H9 (cell line): ENCODE measurements around the gene SLMAP. TPM values are rescaled to one million over a fixed set of nuclear protein-coding genes. Genes with fewer than 3 reads are reported as not detected.

Experiments
- DNase-seq: peaks from one replicate; pipeline ENCODE4 v3.0.0-alpha.2; 2017
- H2AFZ ChIP-seq: one replicate; pipeline ENCODE4 v1.6.1; 2013; ENCODE audit warnings: mild to moderate bottlenecking, low read length, control low read depth, moderate library complexity
- H2AK5ac ChIP-seq: 2 replicates; pipeline ENCODE4 v1.6.1; 2013; ENCODE audit warnings: low read length, control low read depth, mixed read lengths; ENCODE audit not compliant: insufficient read length
- H2BK120ac ChIP-seq: one replicate; pipeline ENCODE4 v1.6.1; 2013; ENCODE audit warnings: low read depth, mild to moderate bottlenecking, low read length, control low read depth, inconsistent platforms; ENCODE audit not compliant: poor library complexity, severe bottlenecking
- H2BK12ac ChIP-seq: 2 replicates; pipeline ENCODE4 v1.6.1; 2013; ENCODE audit warnings: low read length, control low read depth, mixed read lengths, low read depth; ENCODE audit not compliant: insufficient read length
- H2BK15ac ChIP-seq: 2 replicates; pipeline ENCODE4 v1.6.1; 2013; ENCODE audit warnings: low read depth, low read length, control low read depth
- H2BK20ac ChIP-seq: one replicate; pipeline ENCODE4 v1.6.1; 2013; ENCODE audit warnings: low read depth, mild to moderate bottlenecking, low read length, control low read depth, inconsistent platforms; ENCODE audit not compliant: poor library complexity, severe bottlenecking
- H2BK5ac ChIP-seq: 2 replicates; pipeline ENCODE4 v1.6.1; 2013; ENCODE audit warnings: low read length, control low read depth, mixed read lengths; ENCODE audit not compliant: insufficient read length
- H3K14ac ChIP-seq: 2 replicates; pipeline ENCODE4 v1.6.1; 2013; ENCODE audit warnings: low read length, control low read depth; ENCODE audit not compliant: insufficient read depth
- H3K18ac ChIP-seq: 2 replicates; pipeline ENCODE4 v1.6.1; 2013; ENCODE audit warnings: low read depth, mild to moderate bottlenecking, mixed read lengths, low read length, control low read depth; ENCODE audit not compliant: insufficient read length
- H3K23ac ChIP-seq: 2 replicates; pipeline ENCODE4 v1.6.1; 2013; ENCODE audit warnings: low read length, control low read depth, mixed read lengths, low read depth; ENCODE audit not compliant: insufficient read length
- H3K23me2 ChIP-seq: 2 replicates; pipeline ENCODE4 v1.6.1; 2013; ENCODE audit warnings: low read depth, mild to moderate bottlenecking, mixed read lengths, low read length, control low read depth; ENCODE audit not compliant: insufficient read length, poor library complexity, severe bottlenecking
- H3K27ac ChIP-seq: 2 replicates; pipeline ENCODE4 v1.5.1; 2013; ENCODE audit warnings: low read length, control low read depth, mixed read lengths, low read depth; ENCODE audit not compliant: insufficient read length
- H3K27me3 ChIP-seq: 2 replicates; pipeline ENCODE4 v1.6.1; 2013; ENCODE audit warnings: low read length, control low read depth, inconsistent platforms; ENCODE audit not compliant: insufficient read depth
- H3K4ac ChIP-seq: 2 replicates; pipeline ENCODE4 v1.6.1; 2013; ENCODE audit warnings: low read depth, mild to moderate bottlenecking, control low read depth, inconsistent platforms, low read length, moderate library complexity
- H3K4me1 ChIP-seq: 2 replicates; pipeline ENCODE4 v1.6.1; 2013; ENCODE audit warnings: low read length, control low read depth, inconsistent platforms; ENCODE audit not compliant: insufficient read depth
- H3K4me2 ChIP-seq: 2 replicates; pipeline ENCODE4 v1.6.1; 2013; ENCODE audit warnings: low read length, control low read depth, mixed read lengths; ENCODE audit not compliant: insufficient read length, insufficient read depth
- H3K56ac ChIP-seq: 2 replicates; pipeline ENCODE4 v1.6.1; 2013; ENCODE audit warnings: low read depth, mild to moderate bottlenecking, mixed read lengths, low read length, control low read depth; ENCODE audit not compliant: insufficient read length
- H3K79me1 ChIP-seq: 2 replicates; pipeline ENCODE4 v1.6.1; 2013; ENCODE audit warnings: low read depth, mild to moderate bottlenecking, moderate library complexity, low read length, control low read depth, inconsistent platforms; ENCODE audit not compliant: insufficient read depth, poor library complexity, severe bottlenecking
- H3K79me2 ChIP-seq: 2 replicates; pipeline ENCODE4 v1.6.1; 2013; ENCODE audit warnings: low read length, control low read depth, inconsistent platforms; ENCODE audit not compliant: insufficient read depth
- H3K9ac ChIP-seq: 2 replicates; pipeline ENCODE4 v1.6.1; 2013; ENCODE audit warnings: low read length, control low read depth, mixed read lengths; ENCODE audit not compliant: insufficient read length; ENCODE audit errors: extremely low read depth
- H3K9me3 ChIP-seq: one replicate; pipeline ENCODE4 v1.6.1; 2013; ENCODE audit warnings: low read depth, low read length, inconsistent platforms; ENCODE audit not compliant: control insufficient read depth
- H3T11ph ChIP-seq: one replicate; pipeline ENCODE4 v1.6.1; 2013; ENCODE audit warnings: mild to moderate bottlenecking, low read length, control low read depth, inconsistent platforms
- H4K20me1 ChIP-seq: one replicate; pipeline ENCODE4 v1.6.1; 2013; ENCODE audit not compliant: control insufficient read depth, insufficient read length, insufficient read depth
- H4K5ac ChIP-seq: 2 replicates; pipeline ENCODE4 v1.6.1; 2013; ENCODE audit warnings: low read depth, mild to moderate bottlenecking, mixed read lengths, low read length, control low read depth; ENCODE audit not compliant: insufficient read length
- H4K8ac ChIP-seq: replicated peaks from 2 replicates; pipeline ENCODE4 v1.6.1; 2013; ENCODE audit warnings: low read length, control low read depth, mixed read lengths, low read depth; ENCODE audit not compliant: insufficient read length
- H4K91ac ChIP-seq: 2 replicates; pipeline ENCODE4 v1.6.1; 2013; ENCODE audit warnings: low read depth, mild to moderate bottlenecking, moderate library complexity, mixed read lengths, low read length, control low read depth; ENCODE audit not compliant: insufficient read length
- H3K27ac Mint-ChIP-seq, 3 experiments: 2 replicates in 2 of 3; 3 replicates in 1 of 3; pipeline ENCODE4 v1.8.0; 2020 to 2021; ENCODE audit warnings: mixed read lengths in 3 of 3, mild to moderate bottlenecking in 1 of 3, moderate library complexity in 1 of 3
- H3K27me3 Mint-ChIP-seq: 2 replicates; pipeline ENCODE4 v1.8.0; 2021; ENCODE audit warnings: low read depth, mild to moderate bottlenecking, moderate library complexity, mixed read lengths
- H3K36me3 Mint-ChIP-seq, 3 experiments: 2 replicates in 2 of 3; 3 replicates in 1 of 3; pipeline ENCODE4 v1.8.0; 2020 to 2021; ENCODE audit warnings: low read depth in 3 of 3, mixed read lengths in 3 of 3; ENCODE audit not compliant: insufficient read depth in 1 of 3
- H3K4me1 Mint-ChIP-seq, 2 experiments: 2 replicates each; pipeline ENCODE4 v1.8.0; 2020; ENCODE audit warnings: mixed read lengths in 2 of 2
- H3K4me3 Mint-ChIP-seq, 2 experiments: 2 replicates in 1 of 2; 3 replicates in 1 of 2; pipeline ENCODE4 v1.8.0; 2020 to 2021; ENCODE audit warnings: mild to moderate bottlenecking in 2 of 2, mixed read lengths in 2 of 2, moderate library complexity in 1 of 2
- H3K9me3 Mint-ChIP-seq, 2 experiments: 2 replicates in 1 of 2; 3 replicates in 1 of 2; pipeline ENCODE4 v1.8.0; 2020; ENCODE audit warnings: mild to moderate bottlenecking in 2 of 2, mixed read lengths in 2 of 2, moderate library complexity in 1 of 2
- total RNA-seq: library from RNA; stranded (reverse); gene quantifications from 2 replicates; pipeline ENCODE4 v1.2.1, GENCODE V29; 2021
- TF ChIP-seq, protein P1 (sequence below): fragments of 200-600 bp; sonication (generic); conservative IDR thresholded peaks from 3 replicates; pipeline ENCODE4 v1.8.0; 2021; ENCODE audit warnings: antibody characterized with exemption, mild to moderate bottlenecking

SLMAP gene
- total RNA-seq, 1 experiment from 2014 or later = 65.1 TPM

DNA sequence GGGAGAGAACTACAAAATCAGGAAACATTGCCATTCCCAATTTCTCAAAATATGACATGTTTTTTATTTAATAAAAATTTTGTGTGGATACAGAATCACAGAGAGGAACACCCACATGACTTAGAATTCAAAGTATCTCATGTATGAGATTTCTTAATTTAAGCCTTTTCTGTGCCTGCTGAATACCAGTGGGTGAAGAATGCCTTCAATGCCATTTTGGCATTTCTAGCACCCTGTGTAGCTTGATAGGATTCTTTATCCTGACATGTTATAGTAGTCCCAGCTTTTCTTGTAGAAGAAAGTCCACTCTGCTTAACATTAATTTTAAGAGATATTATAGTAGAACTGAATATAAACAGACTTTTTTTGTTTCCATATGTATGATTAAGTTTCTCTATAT is 3.1 kb upstream of the SLMAP start:
- no peak overlapping the region for H3K14ac ChIP-seq
- no peak overlapping the region for H3K9ac ChIP-seq
- H2BK120ac ChIP-seq = no peak overlapping the region
- Mint-ChIP-seq H3K9me3 (peaks cover 0 to 3% of the 10 kb centered on the region in 2 experiments; a peak in 1 of 5 replicates), H3K4me1 (peaks cover 12% of the 10 kb centered on the region in 2 experiments), H3K36me3 (peaks cover 0 to 11% (median 6%) of the 10 kb centered on the region in 3 experiments; a peak in 4 of 7 replicates), H3K4me3 (no peak overlapping the region), H3K27me3 (no peaks in the 10 kb centered on the region), H3K27ac (no peak overlapping the region)
- H3K4ac ChIP-seq = no peak overlapping the region
- H3K4me1 ChIP-seq = no peaks in the 10 kb centered on the region
- H2BK20ac ChIP-seq = no peak overlapping the region
- no peak overlapping the region for H2AK5ac ChIP-seq
- no peak overlapping the region for H3K18ac ChIP-seq
- H4K20me1 ChIP-seq = no peaks in the 10 kb centered on the region
- no peaks in the 10 kb centered on the region for H3K27me3 ChIP-seq
- no peak overlapping the region for H2AFZ ChIP-seq
- no peaks in the 10 kb centered on the region for H3K9me3 ChIP-seq
- DNase-seq = no peak
- H3K27ac ChIP-seq = no peak overlapping the region
- H2BK15ac ChIP-seq = no peak overlapping the region
- H4K8ac ChIP-seq = no peak overlapping the region
- peaks cover 13% of the 10 kb centered on the region for H3K23me2 ChIP-seq
- no peak overlapping the region for H3T11ph ChIP-seq
- no peak overlapping the region for H4K5ac ChIP-seq
- no peaks in the 10 kb centered on the region for H3K79me1 ChIP-seq
- H2BK12ac ChIP-seq = no peak overlapping the region
- H3K4me2 ChIP-seq = no peak overlapping the region
- H3K56ac ChIP-seq = no peak overlapping the region
- H4K91ac ChIP-seq = no peak overlapping the region
- H2BK5ac ChIP-seq = no peak overlapping the region
- no peak overlapping the region for H3K23ac ChIP-seq
- H3K79me2 ChIP-seq = peaks cover 2% of the 10 kb centered on the region; the same call in 1 of the 2 replicates
- TF ChIP-seq, protein P1, sequence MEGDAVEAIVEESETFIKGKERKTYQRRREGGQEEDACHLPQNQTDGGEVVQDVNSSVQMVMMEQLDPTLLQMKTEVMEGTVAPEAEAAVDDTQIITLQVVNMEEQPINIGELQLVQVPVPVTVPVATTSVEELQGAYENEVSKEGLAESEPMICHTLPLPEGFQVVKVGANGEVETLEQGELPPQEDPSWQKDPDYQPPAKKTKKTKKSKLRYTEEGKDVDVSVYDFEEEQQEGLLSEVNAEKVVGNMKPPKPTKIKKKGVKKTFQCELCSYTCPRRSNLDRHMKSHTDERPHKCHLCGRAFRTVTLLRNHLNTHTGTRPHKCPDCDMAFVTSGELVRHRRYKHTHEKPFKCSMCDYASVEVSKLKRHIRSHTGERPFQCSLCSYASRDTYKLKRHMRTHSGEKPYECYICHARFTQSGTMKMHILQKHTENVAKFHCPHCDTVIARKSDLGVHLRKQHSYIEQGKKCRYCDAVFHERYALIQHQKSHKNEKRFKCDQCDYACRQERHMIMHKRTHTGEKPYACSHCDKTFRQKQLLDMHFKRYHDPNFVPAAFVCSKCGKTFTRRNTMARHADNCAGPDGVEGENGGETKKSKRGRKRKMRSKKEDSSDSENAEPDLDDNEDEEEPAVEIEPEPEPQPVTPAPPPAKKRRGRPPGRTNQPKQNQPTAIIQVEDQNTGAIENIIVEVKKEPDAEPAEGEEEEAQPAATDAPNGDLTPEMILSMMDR = no peak
